BLaER1 treated with 17β-estradiol and CSF1 and Interleukin-3, amounts not matched to agents 10 nM and 100 nM (cell line): ENCODE measurements around the gene SYVN1.

Experiments used
- H3K27ac ChIP-seq, 11 experiments: shearing (Covaris generic); formaldehyde crosslinking; 2 replicates each; pipeline ENCODE4 v1.8.1; 2022
- H3K27me3 ChIP-seq, 11 experiments: shearing (Covaris generic); formaldehyde crosslinking; 2 replicates each; pipeline ENCODE4 v1.8.1; 2022
- H3K36me3 ChIP-seq, 11 experiments: shearing (Covaris generic); formaldehyde crosslinking; 2 replicates each; pipeline ENCODE4 v1.8.1; 2022
- H3K4me1 ChIP-seq, 10 experiments: shearing (Covaris generic); formaldehyde crosslinking; 2 replicates each; pipeline ENCODE4 v1.8.1; 2022
- H3K4me2 ChIP-seq, 11 experiments: shearing (Covaris generic); formaldehyde crosslinking; 2 replicates each; pipeline ENCODE4 v1.8.1; 2022
- H3K4me3 ChIP-seq, 10 experiments: shearing (Covaris generic); formaldehyde crosslinking; 2 replicates each; pipeline ENCODE4 v1.8.1; 2022
- H3K9ac ChIP-seq, 11 experiments: shearing (Covaris generic); formaldehyde crosslinking; 2 replicates each; pipeline ENCODE4 v1.8.1; 2022
- H3K9me3 ChIP-seq, 11 experiments: shearing (Covaris generic); formaldehyde crosslinking; replicated peaks in 1 of 11; 2 replicates each; pipeline ENCODE4 v1.8.1; 2022
- H4K20me1 ChIP-seq, 11 experiments: shearing (Covaris generic); formaldehyde crosslinking; 2 replicates each; pipeline ENCODE4 v1.8.1; 2022
- Cebpa-rat ChIP-seq, 11 experiments: shearing (Covaris generic); IDR thresholded peaks; 2 replicates each; pipeline ENCODE4 v1.8.1; 2022

Gene SYVN1

GRCh38 chr11:65126624-65127274, 7.6 kb downstream of the SYVN1 start:
- Histone ChIP-seq H3K4me2 (no peak overlapping the region), H3K27ac (no peak overlapping the region), H4K20me1 (peaks cover 16 to 62% (median 36%) of the 10 kb centered on the region in 11 experiments; a peak in 20 of 22 replicates), H3K36me3 (peaks cover 70 to 80% (median 76%) of the 10 kb centered on the region in 11 experiments), H3K9ac (peak overlapping the region in 6 of 11 experiments; percentile 3 to 32 (median 16); a peak in 3 of 22 replicates), H3K4me3 (no peak overlapping the region), H3K27me3 (no peaks in the 10 kb centered on the region), H3K4me1 (peaks cover 22 to 56% (median 39%) of the 10 kb centered on the region in 10 experiments), H3K9me3 (no peaks in the 10 kb centered on the region)
- no peak for TF ChIP-seq Cebpa-rat (IDR thresholded peaks at IDR 0.05)

- Histone ChIP-seq H3K36me3 (peaks cover 68 to 77% (median 73%) of the 10 kb centered on the region in 11 experiments), H3K9ac (no peak overlapping the region; a peak in 3 of 22 replicates), H4K20me1 (peaks cover 5 to 61% (median 32%) of the 10 kb centered on the region in 11 experiments; a peak in 19 of 22 replicates), H3K4me3 (no peak overlapping the region), H3K27ac (no peak overlapping the region), H3K9me3 (no peaks in the 10 kb centered on the region), H3K4me1 (peaks cover 22 to 50% (median 34%) of the 10 kb centered on the region in 10 experiments), H3K27me3 (no peaks in the 10 kb centered on the region), H3K4me2 (no peak overlapping the region)
- TF ChIP-seq Cebpa-rat (IDR thresholded peaks at IDR 0.05): no peak
Observed at GRCh38 chr11:65125197-65126056, 8.9 kb downstream of the SYVN1 start.

GRCh38 chr11:65124480-65125196, 9.7 kb downstream of the SYVN1 start:
- Histone ChIP-seq H3K36me3 (peaks cover 68 to 78% (median 73%) of the 10 kb centered on the region in 11 experiments), H4K20me1 (peaks cover 2 to 61% (median 33%) of the 10 kb centered on the region in 11 experiments; a peak in 19 of 22 replicates), H3K9ac (peak overlapping the region in 5 of 11 experiments; percentile 5 to 25 (median 20); a peak in 2 of 22 replicates), H3K4me3 (no peak overlapping the region), H3K27ac (no peak overlapping the region), H3K27me3 (no peaks in the 10 kb centered on the region), H3K4me1 (peaks cover 29 to 50% (median 38%) of the 10 kb centered on the region in 10 experiments), H3K9me3 (no peaks in the 10 kb centered on the region), H3K4me2 (peak overlapping the region in 4 of 11 experiments; percentile 3 to 86 (median 40); a peak in 5 of 22 replicates)
- no peak for TF ChIP-seq Cebpa-rat (IDR thresholded peaks at IDR 0.05)

- Histone ChIP-seq H3K36me3 (peaks cover 62 to 71% (median 66%) of the 10 kb centered on the region in 11 experiments), H3K4me3 (peak within 1 kb of the TSS; percentile 82 to 99 (median 89)), H3K9me3 (no peaks in the 10 kb centered on the region), H3K27me3 (no peaks in the 10 kb centered on the region), H3K9ac (peak within 1 kb of the TSS; percentile 91 to 99 (median 94)), H3K4me1 (peaks cover 32 to 60% (median 46%) of the 10 kb centered on the region in 10 experiments), H3K4me2 (peak within 1 kb of the TSS; percentile 85 to 98 (median 95)), H4K20me1 (peaks cover 0 to 56% (median 32%) of the 10 kb centered on the region in 11 experiments; a peak in 17 of 22 replicates), H3K27ac (peak within 1 kb of the TSS; percentile 85 to 97 (median 93))
- no peak for TF ChIP-seq Cebpa-rat (IDR thresholded peaks at IDR 0.05)
Observed at GRCh38 chr11:65121865-65122696, 12.2 kb downstream of the SYVN1 start, which contains the start of the genes FAU and MRPL49. Gene FAU (minus strand): TSS chr11:65122134. CDS start chr11:65121813, 321 bp downstream. Gene MRPL49 (plus strand): TSS chr11:65122321. CDS start chr11:65122347, 26 bp downstream.

GRCh38 chr11:65121447-65121864, 12.9 kb downstream of the SYVN1 start:
- peak overlapping the region; percentile 82 to 99 (median 89) for H3K4me3 ChIP-seq
- H3K27me3 ChIP-seq: no peaks in the 10 kb centered on the region
- peaks cover 38 to 66% (median 51%) of the 10 kb centered on the region in 10 experiments for H3K4me1 ChIP-seq
- H3K27ac ChIP-seq: peak overlapping the region; percentile 85 to 97 (median 93)
- peak overlapping the region; percentile 85 to 98 (median 95) for H3K4me2 ChIP-seq
- peak overlapping the region; percentile 91 to 99 (median 94) for H3K9ac ChIP-seq
- H3K36me3 ChIP-seq: peaks cover 56 to 67% (median 60%) of the 10 kb centered on the region in 11 experiments
- TF ChIP-seq Cebpa-rat (IDR thresholded peaks at IDR 0.05): no peak
- H3K9me3 ChIP-seq: no peaks in the 10 kb centered on the region
- peaks cover 0 to 55% (median 31%) of the 10 kb centered on the region in 11 experiments; a peak in 17 of 22 replicates for H4K20me1 ChIP-seq

- Histone ChIP-seq H3K36me3 (peaks cover 51 to 67% (median 59%) of the 10 kb centered on the region in 11 experiments), H4K20me1 (peaks cover 0 to 59% (median 32%) of the 10 kb centered on the region in 11 experiments; a peak in 16 of 22 replicates), H3K27ac (peak overlapping the region; percentile 85 to 97 (median 93); a peak in 21 of 22 replicates), H3K4me3 (peak overlapping the region; percentile 82 to 99 (median 89)), H3K4me1 (peaks cover 44 to 72% (median 58%) of the 10 kb centered on the region in 10 experiments), H3K9ac (peak overlapping the region; percentile 91 to 99 (median 94)), H3K27me3 (no peaks in the 10 kb centered on the region), H3K4me2 (peak overlapping the region; percentile 85 to 98 (median 95)), H3K9me3 (no peaks in the 10 kb centered on the region)
- TF ChIP-seq Cebpa-rat (IDR thresholded peaks at IDR 0.05): no peak
Observed at GRCh38 chr11:65120831-65121230, 13.5 kb downstream of the SYVN1 start.

- peaks cover 0 to 64% (median 38%) of the 10 kb centered on the region in 11 experiments; a peak in 16 of 22 replicates for H4K20me1 ChIP-seq
- peak overlapping the region; percentile 91 to 99 (median 94); a peak in 21 of 22 replicates for H3K9ac ChIP-seq
- peak overlapping the region in 4 of 11 experiments; percentile 15 to 96 (median 92); a peak in 4 of 22 replicates for H3K27ac ChIP-seq
- no peaks in the 10 kb centered on the region for H3K27me3 ChIP-seq
- peaks cover 39 to 66% (median 57%) of the 10 kb centered on the region in 11 experiments for H3K36me3 ChIP-seq
- H3K4me1 ChIP-seq: peaks cover 53 to 81% (median 65%) of the 10 kb centered on the region in 10 experiments
- peak overlapping the region; percentile 7 to 97 (median 95); a peak in 21 of 22 replicates for H3K4me2 ChIP-seq
- no peak for TF ChIP-seq Cebpa-rat (IDR thresholded peaks at IDR 0.05)
- H3K4me3 ChIP-seq: 0 out of 20 replicates have a peak overlapping the region, but pooled peaks of 2 of the 10 experiments have one; percentile 86 to 94
- H3K9me3 ChIP-seq: no peaks in the 10 kb centered on the region
Observed at GRCh38 chr11:65119670-65119995, 14.7 kb downstream of the SYVN1 start.
